MCF 10A (cell line): Measurements from ENCODE around the gene CCDC141. TPM values are rescaled to one million over a fixed set of nuclear protein-coding genes. Genes with fewer than 3 reads are reported as not detected.

Source experiments
- BruUV-seq: library from RNA; stranded (reverse); fragments of 400-500 nt; replicated peaks from 2 replicates; lab custom pipeline; 2021; lab: Mats Ljungman, UMichigan
- CTCF ChIA-PET: fragments of 300-600 bp; sonication (Branson Sonifier 250); formaldehyde crosslinking; extraction: SDS; loops from one replicate; lab custom pipeline; 2021; ENCODE audit warnings: antibody characterized with exemption, inconsistent platforms; lab: Yijun Ruan, JAX
- POLR2A ChIA-PET: fragments of 300-600, 350-650 bp; sonication (Branson Sonifier 250); formaldehyde crosslinking; extraction: SDS; loops from one replicate; lab custom pipeline; 2020; ENCODE audit warnings: antibody characterized with exemption, inconsistent platforms; lab: Yijun Ruan, JAX
- DNase-seq: peaks from one replicate; pipeline ENCODE4 v3.0.0-alpha.2; 2018; ENCODE audit not compliant: unreplicated experiment
- H3K27ac Mint-ChIP-seq: one replicate; pipeline ENCODE4 v1.8.0; 2022; ENCODE audit warnings: mild to moderate bottlenecking, low read depth, mixed read lengths; ENCODE audit not compliant: unreplicated experiment
- H3K27me3 Mint-ChIP-seq: one replicate; pipeline ENCODE4 v1.8.0; 2022; ENCODE audit warnings: mixed read lengths; ENCODE audit not compliant: insufficient read depth, unreplicated experiment
- H3K36me3 Mint-ChIP-seq: one replicate; pipeline ENCODE4 v1.8.0; 2022; ENCODE audit warnings: mild to moderate bottlenecking, moderate library complexity, mixed read lengths; ENCODE audit not compliant: insufficient read depth, unreplicated experiment
- H3K4me1 Mint-ChIP-seq: one replicate; pipeline ENCODE4 v1.8.0; 2022; ENCODE audit warnings: mixed read lengths; ENCODE audit not compliant: insufficient read depth, unreplicated experiment
- H3K4me3 Mint-ChIP-seq: one replicate; pipeline ENCODE4 v1.8.0; 2022; ENCODE audit warnings: mild to moderate bottlenecking, moderate library complexity, mixed read lengths; ENCODE audit not compliant: unreplicated experiment
- H3K9me3 Mint-ChIP-seq: one replicate; pipeline ENCODE4 v1.8.0; 2022; ENCODE audit warnings: mixed read lengths; ENCODE audit not compliant: unreplicated experiment
- CTCF ChIP-seq: fragments of 200-600 bp; IDR thresholded peaks from one replicate; pipeline ENCODE4 v1.8.0; 2022; ENCODE audit warnings: antibody characterized with exemption, mild to moderate bottlenecking; ENCODE audit not compliant: unreplicated experiment
- intact Hi-C: fragments of 100-400 bp; cut with micrococcal nuclease; formaldehyde crosslinking; loops from 2 replicates; pipeline ENCODE4 v1.14.1; 2022
- total RNA-seq: library from RNA; stranded (reverse); gene quantifications from 2 replicates; pipeline ENCODE4 v1.2.3, GENCODE V29; 2022

Gene CCDC141
- total RNA-seq, 1 experiment from 2014 or later = not detected

GRCh38 chr2:178962152-178962551 is 87.8 kb downstream of the CCDC141 start:
- intact Hi-C loops = no loop called here
- TF ChIP-seq CTCF = no peak
- no peaks in the 10 kb centered on the region for H3K4me1 Mint-ChIP-seq
- DNase-seq = no peak
- H3K27ac Mint-ChIP-seq = no peak overlapping the region
- ChIA-PET POLR2A (no interaction called here), CTCF (no interaction called here)
- H3K4me3 Mint-ChIP-seq = no peak overlapping the region
- H3K36me3 Mint-ChIP-seq = no peaks in the 10 kb centered on the region
- H3K27me3 Mint-ChIP-seq = no peaks in the 10 kb centered on the region
- peaks cover 7% of the 10 kb centered on the region for H3K9me3 Mint-ChIP-seq
- no TSS peak for BruUV-seq

GRCh38 chr2:178954049-178954448 is 95.9 kb downstream of the CCDC141 start:
- ChIA-PET CTCF (interaction anchor here (0.7 kb wide), 1 partner anchor 25 kb away, joined by 3 read pairs; no protein-coding TSS in a partner anchor), POLR2A (no interaction called here)
- Mint-ChIP-seq H3K27ac (no peak overlapping the region), H3K36me3 (no peaks in the 10 kb centered on the region), H3K9me3 (no peaks in the 10 kb centered on the region), H3K4me1 (no peaks in the 10 kb centered on the region), H3K27me3 (no peaks in the 10 kb centered on the region), H3K4me3 (no peak overlapping the region)
- TF ChIP-seq CTCF = no peak
- no peak for DNase-seq
- BruUV-seq = no TSS peak
- intact Hi-C loops = no loop called here

GRCh38 chr2:178951266-178952006 is 98.5 kb downstream of the CCDC141 start:
- no peak overlapping the region for H3K27ac Mint-ChIP-seq
- CTCF ChIA-PET = no interaction called here
- DNase-seq = no peak
- H3K4me1 Mint-ChIP-seq = no peaks in the 10 kb centered on the region
- no peaks in the 10 kb centered on the region for H3K9me3 Mint-ChIP-seq
- no peaks in the 10 kb centered on the region for H3K36me3 Mint-ChIP-seq
- TF ChIP-seq CTCF = no peak
- POLR2A ChIA-PET = no interaction called here
- intact Hi-C loops = no loop called here
- no TSS peak for BruUV-seq
- no peak overlapping the region for H3K4me3 Mint-ChIP-seq
- no peaks in the 10 kb centered on the region for H3K27me3 Mint-ChIP-seq

- Mint-ChIP-seq H3K4me3 (no peak overlapping the region), H3K36me3 (no peaks in the 10 kb centered on the region), H3K4me1 (no peaks in the 10 kb centered on the region), H3K9me3 (no peaks in the 10 kb centered on the region), H3K27me3 (no peaks in the 10 kb centered on the region), H3K27ac (no peak overlapping the region)
- ChIA-PET POLR2A (interaction anchor here (0.7 kb wide), 1 partner anchor 25 kb away, joined by 3 read pairs; no protein-coding TSS in a partner anchor), CTCF (interaction anchor here (0.5 kb wide), 1 partner anchor 10 kb away, joined by 3 read pairs; no protein-coding TSS in a partner anchor)
- no peak for DNase-seq
- no peak for TF ChIP-seq CTCF
- intact Hi-C loops = no loop called here
- BruUV-seq = no TSS peak
Observed at GRCh38 chr2:178949584-178949983, 100.4 kb downstream of the CCDC141 start.
